WERI-Rb-1 (cell line): ENCODE data around the gene CUX1.
"Not testable (repeated sequence)": the region's sequence is repeated elsewhere in the genome, so short reads cannot be mapped to it uniquely, and the experiment has no call there.

Experiments used
- DNase-seq: peaks from one replicate; pipeline ENCODE4 v3.0.0-alpha.2; 2020
- H3K27ac ChIP-seq: fragments of 250-450 bp; sonication (Bioruptor Pico); 2 replicates; pipeline ENCODE4 v1.5.1; 2020; ENCODE audit warnings: mild to moderate bottlenecking, moderate library complexity
- H3K27me3 ChIP-seq: fragments of 250-450 bp; sonication (Bioruptor Pico); 2 replicates; pipeline ENCODE4 v1.5.1; 2021; ENCODE audit warnings: mild to moderate bottlenecking, low read depth, moderate library complexity; ENCODE audit not compliant: insufficient read depth, severe bottlenecking
- H3K36me3 ChIP-seq: fragments of 250-450 bp; sonication (Bioruptor Pico); 2 replicates; pipeline ENCODE4 v1.5.1; 2020; ENCODE audit warnings: mild to moderate bottlenecking, moderate library complexity
- H3K4me3 ChIP-seq: 2 replicates; pipeline ENCODE4 v1.5.1; 2011; ENCODE audit warnings: low read depth, mild to moderate bottlenecking, control low read depth, low read length
- H3K9me3 ChIP-seq: fragments of 250-450 bp; sonication (Bioruptor Pico); 2 replicates; pipeline ENCODE4 v1.5.1; 2021; ENCODE audit warnings: mild to moderate bottlenecking, moderate library complexity; ENCODE audit not compliant: severe bottlenecking
- TF ChIP-seq, protein P1 (sequence below): IDR thresholded peaks from 2 replicates; pipeline ENCODE4 v1.5.1; 2011; ENCODE audit warnings: low read depth, mild to moderate bottlenecking, control low read depth, inconsistent platforms, low read length

CUX1 gene

DNA sequence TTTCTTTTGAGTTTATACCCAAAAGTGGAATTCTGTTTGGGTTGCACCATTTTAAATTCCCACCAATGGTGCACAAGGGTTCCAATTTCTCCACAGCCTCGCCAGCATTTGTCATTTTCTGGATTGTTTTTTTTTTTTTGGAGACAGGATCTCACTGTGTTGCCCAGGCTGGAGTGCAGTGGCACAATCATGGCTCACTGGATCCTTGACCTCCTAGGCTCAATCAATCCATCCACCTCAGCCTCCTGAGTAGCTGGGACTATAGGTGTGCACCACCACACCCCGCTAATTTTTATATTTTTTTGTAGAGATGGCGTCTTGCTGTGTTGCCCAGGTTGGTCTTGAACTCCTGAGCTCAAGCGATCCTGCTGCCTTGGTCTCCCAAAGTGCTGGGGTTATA is 46.6 kb downstream of the CUX1 start:
- no peaks in the 10 kb centered on the region for H3K9me3 ChIP-seq
- H3K4me3 ChIP-seq, result no peak overlapping the region
- no peak for DNase-seq
- TF ChIP-seq, protein P1, sequence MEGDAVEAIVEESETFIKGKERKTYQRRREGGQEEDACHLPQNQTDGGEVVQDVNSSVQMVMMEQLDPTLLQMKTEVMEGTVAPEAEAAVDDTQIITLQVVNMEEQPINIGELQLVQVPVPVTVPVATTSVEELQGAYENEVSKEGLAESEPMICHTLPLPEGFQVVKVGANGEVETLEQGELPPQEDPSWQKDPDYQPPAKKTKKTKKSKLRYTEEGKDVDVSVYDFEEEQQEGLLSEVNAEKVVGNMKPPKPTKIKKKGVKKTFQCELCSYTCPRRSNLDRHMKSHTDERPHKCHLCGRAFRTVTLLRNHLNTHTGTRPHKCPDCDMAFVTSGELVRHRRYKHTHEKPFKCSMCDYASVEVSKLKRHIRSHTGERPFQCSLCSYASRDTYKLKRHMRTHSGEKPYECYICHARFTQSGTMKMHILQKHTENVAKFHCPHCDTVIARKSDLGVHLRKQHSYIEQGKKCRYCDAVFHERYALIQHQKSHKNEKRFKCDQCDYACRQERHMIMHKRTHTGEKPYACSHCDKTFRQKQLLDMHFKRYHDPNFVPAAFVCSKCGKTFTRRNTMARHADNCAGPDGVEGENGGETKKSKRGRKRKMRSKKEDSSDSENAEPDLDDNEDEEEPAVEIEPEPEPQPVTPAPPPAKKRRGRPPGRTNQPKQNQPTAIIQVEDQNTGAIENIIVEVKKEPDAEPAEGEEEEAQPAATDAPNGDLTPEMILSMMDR, result no peak
- no peak overlapping the region for H3K27ac ChIP-seq
- no peaks in the 10 kb centered on the region; the same call in none of the 2 replicates for H3K36me3 ChIP-seq
- H3K27me3 ChIP-seq, result no peaks in the 10 kb centered on the region

DNA sequence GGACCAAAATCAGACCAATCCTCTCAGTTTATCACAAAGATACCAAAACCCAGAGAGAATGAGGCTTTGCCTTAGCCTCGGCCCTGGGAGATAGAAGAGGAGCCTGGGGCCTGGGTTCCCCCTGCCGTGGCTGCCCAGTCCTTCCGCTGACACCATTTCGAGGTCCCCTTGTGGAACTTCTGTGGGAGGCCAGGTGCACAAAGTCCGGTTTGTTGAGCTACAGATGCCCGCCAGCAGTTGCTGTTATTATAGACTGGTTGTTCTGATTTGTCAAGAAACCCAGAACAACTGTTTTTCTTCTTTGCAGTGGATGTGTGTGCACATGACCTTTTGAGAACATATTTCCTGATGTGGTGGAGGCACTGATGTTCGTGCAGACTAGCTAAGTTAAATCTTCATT is 47.6 kb downstream of the CUX1 start:
- H3K9me3 ChIP-seq, result no peaks in the 10 kb centered on the region
- no peaks in the 10 kb centered on the region; the same call in none of the 2 replicates for H3K36me3 ChIP-seq
- H3K27me3 ChIP-seq, result no peaks in the 10 kb centered on the region
- TF ChIP-seq, protein P1, result no peak
- DNase-seq, result no peak
- H3K4me3 ChIP-seq, result no peak overlapping the region
- H3K27ac ChIP-seq, result no peak overlapping the region

DNA sequence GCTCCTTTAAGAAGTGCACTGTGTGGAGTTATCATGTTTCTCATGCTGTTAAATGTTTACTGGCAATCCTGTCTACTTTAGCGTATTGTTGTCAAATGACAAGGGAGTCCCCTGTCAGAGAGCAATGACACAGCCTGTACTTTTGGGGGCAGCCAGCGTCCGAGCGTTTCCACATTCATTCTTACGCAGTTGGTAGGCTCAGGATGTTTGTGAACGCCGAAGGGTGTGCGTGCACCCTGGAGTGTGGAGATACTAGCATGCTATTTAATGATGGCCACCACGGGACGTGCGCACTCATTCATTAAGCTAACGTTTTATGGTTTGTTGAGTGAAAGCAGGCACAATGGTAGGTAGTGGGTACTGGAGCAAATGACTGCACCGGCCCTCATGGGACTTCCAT is 48.0 kb downstream of the CUX1 start:
- H3K4me3 ChIP-seq, result no peak overlapping the region
- no peaks in the 10 kb centered on the region for H3K27me3 ChIP-seq
- DNase-seq, result no peak
- no peak overlapping the region for H3K27ac ChIP-seq
- H3K36me3 ChIP-seq, result no peaks in the 10 kb centered on the region; the same call in none of the 2 replicates
- no peaks in the 10 kb centered on the region for H3K9me3 ChIP-seq
- TF ChIP-seq, protein P1, result no peak

DNA sequence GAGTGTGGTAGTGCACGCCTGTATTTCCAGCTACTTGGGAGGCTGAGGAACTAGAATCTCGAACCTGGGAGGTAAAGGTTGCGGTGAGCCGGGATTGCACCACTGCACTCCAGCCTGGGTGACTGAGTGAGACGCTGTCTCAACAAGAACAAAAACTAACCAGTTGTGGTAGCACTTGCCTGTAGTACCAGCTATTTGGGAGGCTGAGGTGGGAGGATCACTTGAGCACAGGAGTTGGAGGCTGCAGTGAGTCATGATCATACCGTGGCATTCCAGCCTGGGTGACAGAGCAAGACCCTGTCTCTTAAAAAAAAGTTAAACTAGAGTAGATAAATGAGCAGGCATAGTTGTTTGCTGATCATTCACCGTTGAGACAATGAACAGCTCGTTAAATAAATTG is 48.9 kb downstream of the CUX1 start:
- H3K27ac ChIP-seq, result no peak overlapping the region
- no peak for DNase-seq

DNA sequence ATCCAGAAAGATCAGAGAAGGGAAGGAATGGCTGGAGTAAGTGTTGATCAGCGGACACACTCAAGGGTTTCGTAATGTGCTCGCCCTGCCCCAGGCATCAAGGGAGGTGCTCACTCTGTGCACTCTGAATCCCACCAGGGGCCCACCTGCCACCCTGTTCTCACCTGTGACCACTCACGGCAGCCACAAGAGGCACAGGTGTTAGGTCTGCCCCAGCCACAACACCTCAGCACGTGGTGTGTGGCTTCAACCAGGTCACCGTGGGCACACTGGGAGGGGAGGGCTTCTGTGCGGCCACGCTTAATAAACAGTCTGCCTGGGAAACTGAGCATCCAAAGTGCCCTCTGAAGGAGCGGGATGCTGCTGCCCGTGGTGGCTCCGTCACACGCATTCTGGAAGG is 49.8 kb downstream of the CUX1 start:
- no peaks in the 10 kb centered on the region for H3K27me3 ChIP-seq
- H3K4me3 ChIP-seq, result no peak overlapping the region
- no peak overlapping the region for H3K27ac ChIP-seq
- H3K9me3 ChIP-seq, result no peaks in the 10 kb centered on the region
- no peaks in the 10 kb centered on the region; the same call in none of the 2 replicates for H3K36me3 ChIP-seq
- DNase-seq, result no peak
- TF ChIP-seq, protein P1, result no peak

More for the DNA sequence above, 48.9 kb downstream of the CUX1 start:
- H3K4me3 ChIP-seq, result no peak overlapping the region
- no peaks in the 10 kb centered on the region; the same call in none of the 2 replicates for H3K36me3 ChIP-seq
- TF ChIP-seq, protein P1, result no peak
- H3K9me3 ChIP-seq, result no peaks in the 10 kb centered on the region
- no peaks in the 10 kb centered on the region for H3K27me3 ChIP-seq

DNA sequence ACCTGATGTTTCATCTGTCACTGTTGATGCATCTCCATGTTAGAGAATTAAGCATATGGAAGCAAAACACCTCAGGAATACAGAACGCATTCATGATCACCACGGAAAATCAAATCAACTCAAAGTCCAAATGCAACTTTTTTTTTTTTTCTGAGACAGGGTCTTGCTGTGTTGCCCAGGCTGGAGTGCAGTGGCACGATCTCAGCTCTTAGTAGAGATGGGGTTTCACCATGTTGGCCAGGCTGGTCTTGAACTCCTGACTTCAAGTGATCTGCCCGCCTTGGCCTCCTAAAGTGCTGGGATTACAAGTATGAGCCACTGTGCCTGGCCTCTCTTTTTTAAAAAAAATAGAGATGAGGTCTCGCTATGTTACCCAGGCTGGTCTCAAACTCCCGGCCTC is 50.3 kb downstream of the CUX1 start:
- not testable (repeated sequence) for H3K9me3 ChIP-seq, DNase-seq, H3K36me3 ChIP-seq, H3K27me3 ChIP-seq, H3K27ac ChIP-seq, H3K4me3 ChIP-seq
